ENCODE results near the gene GUCA2B. TPM values are rescaled to one million over a fixed set of nuclear protein-coding genes. Genes with fewer than 3 reads are reported as not detected.

Gene GUCA2B
- total RNA-seq, 1 donor from 2014 or later = not detected

DNA sequence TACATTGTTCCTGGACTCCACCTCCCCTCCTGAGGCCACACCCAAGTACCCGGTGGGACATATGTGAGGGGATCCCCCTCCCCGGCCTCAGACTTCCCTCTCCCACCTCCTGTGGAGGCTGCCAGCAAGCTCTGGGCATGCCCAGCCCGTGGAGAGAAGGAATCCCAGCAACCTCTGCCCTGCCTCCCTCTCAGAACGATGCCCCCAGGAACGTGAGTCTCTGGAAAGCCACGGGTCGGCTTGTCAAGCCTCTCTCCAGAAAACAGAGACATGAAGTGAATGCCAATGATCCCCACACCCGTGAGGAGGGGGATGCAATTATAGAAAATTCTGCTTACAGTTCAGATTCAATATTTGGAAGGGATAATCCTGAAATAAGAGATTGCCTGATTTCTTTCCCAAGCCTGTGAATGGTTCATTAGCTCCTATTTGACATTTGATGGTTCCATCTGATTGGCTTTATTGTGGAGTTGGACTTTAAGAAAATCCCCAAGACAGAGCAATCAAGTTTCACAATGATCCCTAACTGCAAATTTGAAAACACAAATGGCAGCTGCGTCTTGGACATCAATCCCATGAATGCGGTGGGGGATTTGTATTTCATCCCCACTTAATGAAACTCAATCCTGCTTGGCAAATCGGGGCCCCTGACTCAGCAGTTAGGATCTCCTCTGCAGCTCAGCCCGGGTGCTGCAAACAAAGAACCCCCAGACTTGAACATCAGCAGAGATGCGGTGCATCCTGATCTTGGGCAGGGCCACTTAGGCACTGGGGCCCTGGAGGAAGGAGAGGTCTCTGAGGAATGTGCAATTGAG, 9.1 kb upstream of the GUCA2B start:
- no peaks in the 10 kb centered on the region for H3K36me3 ChIP-seq
- H3K27me3 ChIP-seq = no peaks in the 10 kb centered on the region
- no peaks in the 10 kb centered on the region for H3K9me3 ChIP-seq
- intact Hi-C loops (cut with DNase I) = no loop called here
- DNase-seq (ENCODE audit: extremely low spot score in 2 of 2) = peak in 1 of 2 donors; percentile 54
- no peak overlapping the region for H3K27ac ChIP-seq
- TF ChIP-seq POLR2A (IDR thresholded peaks at IDR 0.05) (no peak), POLR2AphosphoS5 (IDR thresholded peaks at IDR 0.05; ENCODE audit: insufficient read depth in 1 of 2, low read depth in 1 of 2) (no peak)
- TF ChIP-seq, protein P1, sequence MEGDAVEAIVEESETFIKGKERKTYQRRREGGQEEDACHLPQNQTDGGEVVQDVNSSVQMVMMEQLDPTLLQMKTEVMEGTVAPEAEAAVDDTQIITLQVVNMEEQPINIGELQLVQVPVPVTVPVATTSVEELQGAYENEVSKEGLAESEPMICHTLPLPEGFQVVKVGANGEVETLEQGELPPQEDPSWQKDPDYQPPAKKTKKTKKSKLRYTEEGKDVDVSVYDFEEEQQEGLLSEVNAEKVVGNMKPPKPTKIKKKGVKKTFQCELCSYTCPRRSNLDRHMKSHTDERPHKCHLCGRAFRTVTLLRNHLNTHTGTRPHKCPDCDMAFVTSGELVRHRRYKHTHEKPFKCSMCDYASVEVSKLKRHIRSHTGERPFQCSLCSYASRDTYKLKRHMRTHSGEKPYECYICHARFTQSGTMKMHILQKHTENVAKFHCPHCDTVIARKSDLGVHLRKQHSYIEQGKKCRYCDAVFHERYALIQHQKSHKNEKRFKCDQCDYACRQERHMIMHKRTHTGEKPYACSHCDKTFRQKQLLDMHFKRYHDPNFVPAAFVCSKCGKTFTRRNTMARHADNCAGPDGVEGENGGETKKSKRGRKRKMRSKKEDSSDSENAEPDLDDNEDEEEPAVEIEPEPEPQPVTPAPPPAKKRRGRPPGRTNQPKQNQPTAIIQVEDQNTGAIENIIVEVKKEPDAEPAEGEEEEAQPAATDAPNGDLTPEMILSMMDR (IDR thresholded peaks at IDR 0.05) = no peak
- H3K4me3 ChIP-seq = no peak overlapping the region
- H3K4me1 ChIP-seq = peaks cover 7% of the 10 kb centered on the region

DNA sequence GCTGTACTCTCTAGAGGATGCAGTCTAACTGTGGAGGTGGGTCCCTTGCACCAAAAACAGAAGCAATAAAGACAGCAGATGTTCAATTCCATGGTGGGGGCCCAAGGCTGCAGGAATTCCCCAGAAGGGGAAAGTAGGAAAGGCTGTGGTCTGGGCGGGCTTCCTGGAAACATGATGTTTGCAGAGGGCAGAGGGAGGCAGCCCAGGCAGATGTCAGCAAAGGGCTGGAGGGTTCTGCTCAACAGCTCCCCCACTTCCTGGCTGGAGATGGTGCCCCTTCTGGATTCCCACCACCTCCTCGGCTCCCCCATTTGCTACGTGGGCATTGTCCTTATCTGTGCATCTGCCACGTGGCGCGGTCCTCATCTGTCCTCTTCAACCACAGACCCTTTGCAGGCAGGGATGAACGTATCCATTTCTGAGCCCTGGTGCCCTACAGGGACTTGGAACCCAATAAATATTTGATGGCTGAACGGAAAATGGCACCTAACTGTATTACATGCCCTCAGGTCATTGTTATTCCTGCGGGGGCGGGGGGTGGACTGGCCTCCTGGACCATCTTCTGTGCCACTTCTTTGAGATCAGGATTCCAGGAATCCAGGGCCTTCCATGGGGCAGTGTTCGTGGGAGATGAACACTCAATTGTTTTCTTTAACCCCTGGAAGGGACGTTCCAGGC, 8.4 kb upstream of the GUCA2B start:
- peak in 1 of 2 donors; percentile 72 for DNase-seq (ENCODE audit: extremely low spot score in 2 of 2)
- peaks cover 7% of the 10 kb centered on the region for H3K4me1 ChIP-seq
- H3K27me3 ChIP-seq = no peaks in the 10 kb centered on the region
- TF ChIP-seq POLR2AphosphoS5 (IDR thresholded peaks at IDR 0.05; ENCODE audit: insufficient read depth in 1 of 2, low read depth in 1 of 2) (no peak), POLR2A (IDR thresholded peaks at IDR 0.05) (no peak)
- TF ChIP-seq, protein P1 (IDR thresholded peaks at IDR 0.05) = no peak
- no peaks in the 10 kb centered on the region for H3K9me3 ChIP-seq
- H3K27ac ChIP-seq = no peak overlapping the region
- intact Hi-C loops (cut with DNase I) = no loop called here
- H3K36me3 ChIP-seq = no peaks in the 10 kb centered on the region
- H3K4me3 ChIP-seq = no peak overlapping the region

DNA sequence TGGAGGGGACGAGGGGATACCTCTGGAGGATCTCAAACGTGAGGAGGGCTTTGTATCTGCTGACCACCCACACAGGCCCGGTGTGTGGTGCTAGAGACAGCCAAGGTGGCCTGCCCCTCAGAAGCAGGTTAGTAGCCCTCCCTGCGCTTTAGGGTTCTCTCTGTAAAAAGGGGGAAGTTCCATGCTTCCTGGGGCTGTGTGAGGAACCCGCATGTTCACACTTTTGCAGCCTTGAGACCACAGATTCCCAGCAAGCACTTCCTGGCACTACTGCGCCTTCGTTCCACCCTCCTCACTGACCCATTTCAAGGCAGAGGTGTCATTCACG, 7.9 kb upstream of the GUCA2B start:
- Histone ChIP-seq H3K9me3 (no peaks in the 10 kb centered on the region), H3K27me3 (no peaks in the 10 kb centered on the region), H3K4me3 (no peak overlapping the region), H3K4me1 (peaks cover 7% of the 10 kb centered on the region), H3K27ac (no peak overlapping the region), H3K36me3 (no peaks in the 10 kb centered on the region)
- peak in 1 of 2 donors; percentile 37 for DNase-seq (ENCODE audit: extremely low spot score in 2 of 2)
- intact Hi-C loops (cut with DNase I) = no loop called here
- TF ChIP-seq POLR2AphosphoS5 (IDR thresholded peaks at IDR 0.05; ENCODE audit: insufficient read depth in 1 of 2, low read depth in 1 of 2) (no peak), POLR2A (IDR thresholded peaks at IDR 0.05) (no peak)
- TF ChIP-seq, protein P1 (IDR thresholded peaks at IDR 0.05) = no peak

DNA sequence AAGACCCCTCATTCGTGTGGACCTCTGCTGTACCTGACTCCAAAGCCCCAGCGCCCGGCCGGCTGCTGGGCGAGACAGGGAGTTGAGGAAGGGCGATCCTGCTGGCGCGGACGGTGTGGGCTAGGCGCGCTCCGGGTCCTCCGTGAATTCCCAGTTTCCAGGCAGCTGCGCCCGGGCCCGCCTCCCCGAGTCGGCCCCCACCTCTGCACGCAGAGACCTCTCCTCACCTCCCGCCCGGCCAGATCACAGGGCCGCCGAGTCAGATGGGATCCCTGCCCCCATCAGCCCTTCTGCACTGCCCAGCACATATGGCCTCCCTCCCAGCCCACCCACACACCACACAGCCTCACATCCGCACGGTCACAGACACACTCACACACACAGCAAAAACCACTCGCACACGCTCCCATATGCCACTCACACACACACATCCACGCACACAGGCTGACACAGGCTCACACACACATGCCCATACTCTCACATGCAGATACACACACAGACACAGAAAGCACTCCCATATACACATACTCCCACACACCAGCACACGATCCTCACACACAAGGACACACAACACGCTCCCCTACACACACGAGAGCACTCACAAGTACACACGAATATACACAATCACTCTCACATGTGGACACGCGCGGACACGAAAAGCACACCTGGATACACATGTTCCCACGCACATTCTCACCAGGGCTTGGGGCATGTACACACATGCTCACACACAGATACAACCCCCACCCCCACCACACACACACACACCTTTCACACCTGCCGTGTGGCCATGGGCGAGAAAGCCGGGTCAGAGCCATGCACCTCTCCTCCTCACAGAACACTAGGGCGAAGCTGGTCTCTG, 7.2 kb upstream of the GUCA2B start:
- no peak for TF ChIP-seq POLR2A (IDR thresholded peaks at IDR 0.05)
- TF ChIP-seq, protein P1 (IDR thresholded peaks at IDR 0.05) = no peak
- TF ChIP-seq POLR2AphosphoS5 (IDR thresholded peaks at IDR 0.05; ENCODE audit: insufficient read depth in 1 of 2, low read depth in 1 of 2) = no peak
- intact Hi-C loops (cut with DNase I) = no loop called here
- H3K27ac ChIP-seq = no peak overlapping the region
- H3K27me3 ChIP-seq = no peaks in the 10 kb centered on the region
- peak in 1 of 2 donors; percentile 56 for DNase-seq (ENCODE audit: extremely low spot score in 2 of 2)
- H3K9me3 ChIP-seq = no peaks in the 10 kb centered on the region
- no peaks in the 10 kb centered on the region for H3K36me3 ChIP-seq
- peaks cover 7% of the 10 kb centered on the region for H3K4me1 ChIP-seq
- H3K4me3 ChIP-seq = no peak overlapping the region

All from vagina (tissue), 2 donors.